Measurements from ENCODE around the gene RBBP8NL. TPM values are rescaled to one million over a fixed set of nuclear protein-coding genes. Genes with fewer than 3 reads are reported as not detected.

The RBBP8NL gene
- total RNA-seq, 1 donor from 2014 or later = 0.10 TPM

- Mint-ChIP-seq H3K27me3 (ENCODE audit: unreplicated experiment) (peaks cover 8% of the 10 kb centered on the region), H3K36me3 (ENCODE audit: low read depth, unreplicated experiment) (no peaks in the 10 kb centered on the region), H3K9me3 (ENCODE audit: unreplicated experiment) (no peaks in the 10 kb centered on the region), H3K4me3 (ENCODE audit: unreplicated experiment) (no peak overlapping the region), H3K4me1 (ENCODE audit: unreplicated experiment) (peaks cover 6% of the 10 kb centered on the region), H3K27ac (ENCODE audit: unreplicated experiment) (no peak overlapping the region)
- DNase-seq (ENCODE audit: low spot score) = peak; percentile 60
- TF ChIP-seq, protein P1, sequence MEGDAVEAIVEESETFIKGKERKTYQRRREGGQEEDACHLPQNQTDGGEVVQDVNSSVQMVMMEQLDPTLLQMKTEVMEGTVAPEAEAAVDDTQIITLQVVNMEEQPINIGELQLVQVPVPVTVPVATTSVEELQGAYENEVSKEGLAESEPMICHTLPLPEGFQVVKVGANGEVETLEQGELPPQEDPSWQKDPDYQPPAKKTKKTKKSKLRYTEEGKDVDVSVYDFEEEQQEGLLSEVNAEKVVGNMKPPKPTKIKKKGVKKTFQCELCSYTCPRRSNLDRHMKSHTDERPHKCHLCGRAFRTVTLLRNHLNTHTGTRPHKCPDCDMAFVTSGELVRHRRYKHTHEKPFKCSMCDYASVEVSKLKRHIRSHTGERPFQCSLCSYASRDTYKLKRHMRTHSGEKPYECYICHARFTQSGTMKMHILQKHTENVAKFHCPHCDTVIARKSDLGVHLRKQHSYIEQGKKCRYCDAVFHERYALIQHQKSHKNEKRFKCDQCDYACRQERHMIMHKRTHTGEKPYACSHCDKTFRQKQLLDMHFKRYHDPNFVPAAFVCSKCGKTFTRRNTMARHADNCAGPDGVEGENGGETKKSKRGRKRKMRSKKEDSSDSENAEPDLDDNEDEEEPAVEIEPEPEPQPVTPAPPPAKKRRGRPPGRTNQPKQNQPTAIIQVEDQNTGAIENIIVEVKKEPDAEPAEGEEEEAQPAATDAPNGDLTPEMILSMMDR (IDR thresholded peaks at IDR 0.05; ENCODE audit: unreplicated experiment) = peak; percentile 45
Observed at GRCh38 chr20:62409931-62410745, 17.2 kb downstream of the RBBP8NL start.

DNA sequence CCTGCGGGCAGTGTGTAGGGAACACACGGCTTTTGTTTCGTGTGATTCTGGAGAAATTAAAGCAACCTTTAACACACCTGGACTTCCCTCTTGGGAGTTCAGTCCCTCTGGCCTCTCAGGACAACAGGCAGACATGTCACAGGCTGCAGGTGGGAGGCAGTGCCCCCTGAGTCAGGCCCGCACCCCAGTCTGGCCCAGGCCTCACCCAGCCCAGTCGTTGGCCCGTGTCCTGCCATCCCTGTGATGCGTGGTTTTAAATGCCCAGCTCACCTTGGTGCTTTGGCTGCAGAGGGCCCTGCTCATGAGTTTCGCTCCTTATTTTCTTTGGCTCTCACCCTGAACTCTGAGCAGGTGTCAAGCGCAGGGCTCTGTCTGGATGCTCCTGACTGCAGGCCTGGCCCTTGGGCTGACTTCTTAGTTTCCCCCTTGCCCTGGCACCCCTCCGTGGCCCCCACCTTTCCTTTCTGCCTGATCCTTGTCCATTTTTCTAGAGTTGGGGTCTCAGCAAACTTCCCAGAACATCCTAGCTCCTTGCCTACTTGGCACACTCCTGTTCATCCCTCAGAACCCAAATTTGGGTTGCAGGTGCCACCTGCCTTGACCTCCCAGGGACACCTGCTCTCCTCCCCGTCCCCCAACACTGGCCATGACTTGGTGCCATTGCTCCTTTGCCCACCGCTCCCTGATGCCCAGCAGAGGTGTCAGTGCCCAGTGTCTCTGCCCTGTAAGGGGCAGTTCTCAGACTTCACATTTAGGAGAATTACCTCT lies 18.1 kb downstream of the RBBP8NL start:
- DNase-seq (ENCODE audit: low spot score) = no peak
- Mint-ChIP-seq H3K4me1 (ENCODE audit: unreplicated experiment) (peaks cover 6% of the 10 kb centered on the region), H3K9me3 (ENCODE audit: unreplicated experiment) (no peaks in the 10 kb centered on the region), H3K36me3 (ENCODE audit: low read depth, unreplicated experiment) (no peaks in the 10 kb centered on the region), H3K27me3 (ENCODE audit: unreplicated experiment) (peaks cover 8% of the 10 kb centered on the region), H3K27ac (ENCODE audit: unreplicated experiment) (no peak overlapping the region), H3K4me3 (ENCODE audit: unreplicated experiment) (no peak overlapping the region)
- TF ChIP-seq, protein P1 (IDR thresholded peaks at IDR 0.05; ENCODE audit: unreplicated experiment) = no peak

DNA sequence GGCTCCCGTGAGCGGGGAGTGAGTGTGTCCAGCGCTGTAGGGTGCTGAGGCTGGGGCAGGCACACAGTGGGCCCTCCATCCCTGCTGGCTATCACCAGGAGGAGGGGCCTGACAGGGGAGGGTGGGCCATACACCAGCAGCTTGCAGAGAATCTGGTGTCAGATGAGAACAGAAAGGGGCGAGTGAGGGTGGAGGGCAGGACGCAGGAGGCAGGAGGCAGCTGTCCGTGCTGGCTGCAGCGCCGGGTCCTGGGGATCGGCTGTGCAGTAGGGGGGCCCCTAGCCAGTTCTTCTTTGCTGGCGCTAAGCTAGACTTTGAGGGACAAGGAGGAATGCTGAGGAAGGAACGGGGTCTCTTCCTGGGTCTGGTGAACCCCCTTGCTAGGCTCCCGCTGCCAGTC lies 18.7 kb downstream of the RBBP8NL start:
- H3K4me1 Mint-ChIP-seq (ENCODE audit: unreplicated experiment) = peaks cover 6% of the 10 kb centered on the region
- DNase-seq (ENCODE audit: low spot score) = no peak
- no peaks in the 10 kb centered on the region for H3K9me3 Mint-ChIP-seq (ENCODE audit: unreplicated experiment)
- H3K27ac Mint-ChIP-seq (ENCODE audit: unreplicated experiment) = no peak overlapping the region
- H3K36me3 Mint-ChIP-seq (ENCODE audit: low read depth, unreplicated experiment) = no peaks in the 10 kb centered on the region
- peaks cover 8% of the 10 kb centered on the region for H3K27me3 Mint-ChIP-seq (ENCODE audit: unreplicated experiment)
- TF ChIP-seq, protein P1 (IDR thresholded peaks at IDR 0.05; ENCODE audit: unreplicated experiment) = no peak
- H3K4me3 Mint-ChIP-seq (ENCODE audit: unreplicated experiment) = no peak overlapping the region

GRCh38 chr20:62408055-62408454 lies 19.3 kb downstream of the RBBP8NL start:
- H3K36me3 Mint-ChIP-seq (ENCODE audit: low read depth, unreplicated experiment) = no peaks in the 10 kb centered on the region
- H3K27me3 Mint-ChIP-seq (ENCODE audit: unreplicated experiment) = peaks cover 8% of the 10 kb centered on the region
- H3K9me3 Mint-ChIP-seq (ENCODE audit: unreplicated experiment) = no peaks in the 10 kb centered on the region
- DNase-seq (ENCODE audit: low spot score) = no peak
- peaks cover 6% of the 10 kb centered on the region for H3K4me1 Mint-ChIP-seq (ENCODE audit: unreplicated experiment)
- H3K4me3 Mint-ChIP-seq (ENCODE audit: unreplicated experiment) = no peak overlapping the region
- TF ChIP-seq, protein P1 (IDR thresholded peaks at IDR 0.05; ENCODE audit: unreplicated experiment) = no peak
- no peak overlapping the region for H3K27ac Mint-ChIP-seq (ENCODE audit: unreplicated experiment)

All from endothelial cell (in vitro differentiated cells).